ENCODE data around the gene ZMYM4. TPM values are rescaled to one million over a fixed set of nuclear protein-coding genes. Genes with fewer than 3 reads are reported as not detected.

The ZMYM4 gene
- total and polyA plus RNA-seq, 10 of the 15 experiments (the other 5 are each of a cell fraction or from before 2014, with no cell fraction given), result 8.0 to 37.0 (median 28.1) TPM

GRCh38 chr1:35278886-35279554 lies 10.5 kb downstream of the ZMYM4 start:
- intact Hi-C loops (cut with micrococcal nuclease; ENCODE audit: unreplicated experiment) (no loop called here), in situ Hi-C loops (cut with MboI) (no loop called here)
- ChIA-PET POLR2A (interaction anchor here (0.7 kb wide), 1 partner anchor 100 kb away, joined by 4 read pairs; no protein-coding TSS in a partner anchor), RAD21 (ENCODE audit: unreplicated experiment) (no interaction called here), CTCF (interaction anchor here (1.4 kb wide), 1 partner anchor 10 kb away, joined by 3 read pairs; no protein-coding TSS in a partner anchor), SMC1A (ENCODE audit: uncharacterized antibody, unreplicated experiment) (no interaction called here)
- BruUV-seq (replicated peaks), result TSS peak; percentile 34
- Histone ChIP-seq H3K27me3 (replicated peaks in 1 of 2; ENCODE audit: control insufficient read depth in 2 of 2, insufficient read depth in 2 of 2, low read length in 1 of 2) (no peaks in the 10 kb centered on the region), H3K4me3 (no peak overlapping the region), H4K20me1 (ENCODE audit: control insufficient read depth, insufficient read depth) (no peaks in the 10 kb centered on the region), H2AFZ (ENCODE audit: control insufficient read depth, low read depth, low read length) (no peak overlapping the region), H3K9ac (ENCODE audit: control insufficient read depth, insufficient read depth, low read length) (no peak overlapping the region), H3K36me3 (ENCODE audit: control insufficient read depth in 2 of 2, insufficient read depth in 2 of 2, low read length in 1 of 2) (peaks cover 0 to 2% of the 10 kb centered on the region in 2 experiments; a peak in 2 of 4 replicates), H3K9me3 (replicated peaks; ENCODE audit: control insufficient read depth, insufficient read depth, low read length) (peaks cover 8% of the 10 kb centered on the region), H3K4me2 (ENCODE audit: control insufficient read depth, insufficient read depth) (no peak overlapping the region), H3K27ac (ENCODE audit: control insufficient read depth, insufficient read depth) (no peak overlapping the region), H3K4me1 (ENCODE audit: control insufficient read depth, insufficient read depth, low read length) (no peaks in the 10 kb centered on the region), H3K79me2 (ENCODE audit: control insufficient read depth, insufficient read depth, low read length) (peaks cover 15% of the 10 kb centered on the region)
- WGBS (ENCODE audit: insufficient coverage, insufficient replicate concordance, low lambda C conversion rate, missing lambda C conversion rate), result 97% methylated on average over 6 of the region's 6 CpGs
- no peak for FAIRE-seq
- DNase-seq (ENCODE audit: low read depth, low spot score), result no peak
- ATAC-seq, result no peak
- TF ChIP-seq MEF2A (IDR thresholded peaks at IDR 0.05; ENCODE audit: insufficient read depth, low read depth, low read length) (no peak), PBX3 (IDR thresholded peaks at IDR 0.05; ENCODE audit: insufficient replicate concordance, low read depth, low read length) (no peak), ZBTB33 (IDR thresholded peaks at IDR 0.05) (no peak), E2F8 (IDR thresholded peaks at IDR 0.05; ENCODE audit: low read depth, partially characterized antibody) (no peak), RBBP5 (conservative IDR thresholded peaks at IDR 0.05) (no peak), YY1 (IDR thresholded peaks at IDR 0.05; ENCODE audit: low read depth, low read length) (no peak), CREM (IDR thresholded peaks at IDR 0.05; ENCODE audit: low read depth) (no peak), ZNF592 (IDR thresholded peaks at IDR 0.05) (no peak), DPF2 (IDR thresholded peaks at IDR 0.05) (no peak), HDAC2 (IDR thresholded peaks at IDR 0.05) (no peak), ZNF207 (IDR thresholded peaks at IDR 0.05; ENCODE audit: borderline replicate concordance) (no peak), EED (IDR thresholded peaks at IDR 0.05; ENCODE audit: low read depth) (no peak)

Data from GM12878 (cell line).